Osteoblast (primary cell): ENCODE measurements around the gene TMC1. TPM values are rescaled to one million over a fixed set of nuclear protein-coding genes. Genes with fewer than 3 reads are reported as not detected.

Experiments used
- DNase-seq: peaks from one replicate; pipeline ENCODE4 v3.0.0; 2011; ENCODE audit warnings: low spot score, mixed read lengths; ENCODE audit not compliant: insufficient read length; ENCODE audit errors: missing footprints
- H2AFZ ChIP-seq: 2 replicates; pipeline ENCODE4 v1.6.0; 2011; ENCODE audit warnings: mild to moderate bottlenecking, low read length
- H3K27ac ChIP-seq: 2 replicates; pipeline ENCODE4 v1.5.1; 2011; ENCODE audit warnings: mild to moderate bottlenecking, low read depth, low read length, moderate library complexity
- H3K27me3 ChIP-seq: 2 replicates; pipeline ENCODE4 v1.6.0; 2012; ENCODE audit warnings: mild to moderate bottlenecking, control low read depth, inconsistent platforms, low read length, moderate library complexity; ENCODE audit not compliant: insufficient read depth
- H3K36me3 ChIP-seq: 2 replicates; pipeline ENCODE4 v1.5.1; 2011; ENCODE audit warnings: mild to moderate bottlenecking, low read length, control low read depth, moderate library complexity; ENCODE audit not compliant: insufficient read depth
- H3K4me1 ChIP-seq: 2 replicates; pipeline ENCODE4 v1.5.1; 2011; ENCODE audit warnings: mild to moderate bottlenecking, low read length, control low read depth, moderate library complexity; ENCODE audit not compliant: insufficient read depth
- H3K4me2 ChIP-seq: 2 replicates; pipeline ENCODE4 v1.6.0; 2011; ENCODE audit warnings: mild to moderate bottlenecking, low read length; ENCODE audit not compliant: insufficient read depth
- H3K4me3 ChIP-seq: fragments of 200-600 bp; sonication (generic); 3 replicates; pipeline ENCODE4 v1.5.1; 2012; ENCODE audit warnings: mild to moderate bottlenecking, low read length, inconsistent platforms; ENCODE audit not compliant: insufficient read depth
- H3K79me2 ChIP-seq: 2 replicates; pipeline ENCODE4 v1.6.0; 2012; ENCODE audit warnings: mild to moderate bottlenecking, low read length, control low read depth, inconsistent platforms; ENCODE audit not compliant: insufficient read depth
- H3K9me3 ChIP-seq: 2 replicates; pipeline ENCODE4 v1.5.1; 2011; ENCODE audit warnings: low read depth, low read length, control low read depth
- H4K20me1 ChIP-seq: 2 replicates; pipeline ENCODE4 v1.6.0; 2012; ENCODE audit warnings: mild to moderate bottlenecking, low read length, control low read depth; ENCODE audit not compliant: insufficient read depth
- CTCF ChIP-seq: IDR thresholded peaks from 2 replicates; pipeline ENCODE4 v1.5.1; 2011; ENCODE audit warnings: mild to moderate bottlenecking, low read depth, low read length, moderate library complexity; ENCODE audit errors: extremely low read depth
- total RNA-seq: library from RNA; depleted of rRNA; stranded (reverse); fragments of >200 nt; gene quantifications from 2 replicates; pipeline ENCODE4 v1.2.3, GENCODE V29; 2012

The TMC1 gene
- total RNA-seq, 1 donor: under 0.01 TPM

- Histone ChIP-seq H3K79me2 (no peaks in the 10 kb centered on the region), H3K27ac (no peak overlapping the region), H3K4me1 (no peaks in the 10 kb centered on the region), H3K4me3 (no peak overlapping the region), H3K27me3 (no peaks in the 10 kb centered on the region), H4K20me1 (no peaks in the 10 kb centered on the region), H2AFZ (no peak overlapping the region), H3K36me3 (no peaks in the 10 kb centered on the region), H3K4me2 (no peak overlapping the region), H3K9me3 (no peaks in the 10 kb centered on the region)
- DNase-seq: no peak
- no peak for TF ChIP-seq CTCF
Measured at GRCh38 chr9:72813544-72813943, 292.1 kb downstream of the TMC1 start.

GRCh38 chr9:72814083-72814597 is 292.7 kb downstream of the TMC1 start:
- no peaks in the 10 kb centered on the region for H3K79me2 ChIP-seq
- H2AFZ ChIP-seq: no peak overlapping the region
- no peak for DNase-seq
- no peak overlapping the region for H3K4me3 ChIP-seq
- H3K36me3 ChIP-seq: no peaks in the 10 kb centered on the region
- no peaks in the 10 kb centered on the region for H3K27me3 ChIP-seq
- TF ChIP-seq CTCF: no peak
- H4K20me1 ChIP-seq: no peaks in the 10 kb centered on the region
- no peaks in the 10 kb centered on the region for H3K9me3 ChIP-seq
- H3K4me1 ChIP-seq: no peaks in the 10 kb centered on the region
- H3K4me2 ChIP-seq: no peak overlapping the region
- H3K27ac ChIP-seq: no peak overlapping the region

GRCh38 chr9:72816666-72817065 is 295.3 kb downstream of the TMC1 start:
- Histone ChIP-seq H3K79me2 (no peaks in the 10 kb centered on the region), H4K20me1 (no peaks in the 10 kb centered on the region), H3K4me1 (no peaks in the 10 kb centered on the region), H3K9me3 (no peaks in the 10 kb centered on the region), H3K4me2 (no peak overlapping the region), H2AFZ (no peak overlapping the region), H3K27ac (no peak overlapping the region), H3K27me3 (no peaks in the 10 kb centered on the region), H3K4me3 (no peak overlapping the region), H3K36me3 (no peaks in the 10 kb centered on the region)
- no peak for DNase-seq
- TF ChIP-seq CTCF: no peak

- no peak overlapping the region for H3K4me3 ChIP-seq
- H3K27ac ChIP-seq: no peak overlapping the region
- H3K79me2 ChIP-seq: no peaks in the 10 kb centered on the region
- H3K9me3 ChIP-seq: no peaks in the 10 kb centered on the region
- H3K36me3 ChIP-seq: no peaks in the 10 kb centered on the region
- H4K20me1 ChIP-seq: no peaks in the 10 kb centered on the region
- TF ChIP-seq CTCF: no peak
- H3K4me1 ChIP-seq: no peaks in the 10 kb centered on the region
- peak overlapping the region; percentile 38 for H3K4me2 ChIP-seq
- H3K27me3 ChIP-seq: no peaks in the 10 kb centered on the region
- H2AFZ ChIP-seq: peak overlapping the region; percentile 75
- no peak for DNase-seq
Measured at GRCh38 chr9:72817413-72817812, 296.0 kb downstream of the TMC1 start.
